LNCAP (cell line): ENCODE data around the gene INIP.

Experiments used
- TF ChIP-seq, protein P1 (sequence below): fragments of 450-650 bp; IDR thresholded peaks from 2 replicates; pipeline ENCODE4 v1.5.1; 2017; ENCODE audit warnings: mild to moderate bottlenecking

INIP gene

DNA sequence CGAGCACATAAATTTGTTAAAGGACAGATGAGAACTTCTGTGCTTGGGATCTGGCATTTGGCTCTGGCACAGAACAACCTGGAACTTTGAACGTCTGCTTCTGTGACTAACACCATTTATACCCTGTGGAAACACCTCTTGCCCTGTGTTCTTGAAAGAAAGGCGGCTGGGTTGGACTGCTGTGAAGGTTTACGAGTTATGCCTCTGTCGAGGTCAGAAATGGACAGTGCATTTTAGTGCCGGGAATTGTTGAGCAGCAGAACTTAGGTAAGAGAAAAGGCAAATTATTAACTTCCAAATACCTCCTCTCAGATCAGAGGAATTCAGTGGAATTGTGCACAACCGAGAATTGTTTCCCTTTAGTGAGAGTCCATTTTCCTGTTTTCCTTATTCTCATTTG lies 14.1 kb upstream of the INIP start:
- TF ChIP-seq, protein P1, sequence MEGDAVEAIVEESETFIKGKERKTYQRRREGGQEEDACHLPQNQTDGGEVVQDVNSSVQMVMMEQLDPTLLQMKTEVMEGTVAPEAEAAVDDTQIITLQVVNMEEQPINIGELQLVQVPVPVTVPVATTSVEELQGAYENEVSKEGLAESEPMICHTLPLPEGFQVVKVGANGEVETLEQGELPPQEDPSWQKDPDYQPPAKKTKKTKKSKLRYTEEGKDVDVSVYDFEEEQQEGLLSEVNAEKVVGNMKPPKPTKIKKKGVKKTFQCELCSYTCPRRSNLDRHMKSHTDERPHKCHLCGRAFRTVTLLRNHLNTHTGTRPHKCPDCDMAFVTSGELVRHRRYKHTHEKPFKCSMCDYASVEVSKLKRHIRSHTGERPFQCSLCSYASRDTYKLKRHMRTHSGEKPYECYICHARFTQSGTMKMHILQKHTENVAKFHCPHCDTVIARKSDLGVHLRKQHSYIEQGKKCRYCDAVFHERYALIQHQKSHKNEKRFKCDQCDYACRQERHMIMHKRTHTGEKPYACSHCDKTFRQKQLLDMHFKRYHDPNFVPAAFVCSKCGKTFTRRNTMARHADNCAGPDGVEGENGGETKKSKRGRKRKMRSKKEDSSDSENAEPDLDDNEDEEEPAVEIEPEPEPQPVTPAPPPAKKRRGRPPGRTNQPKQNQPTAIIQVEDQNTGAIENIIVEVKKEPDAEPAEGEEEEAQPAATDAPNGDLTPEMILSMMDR: no peak

DNA sequence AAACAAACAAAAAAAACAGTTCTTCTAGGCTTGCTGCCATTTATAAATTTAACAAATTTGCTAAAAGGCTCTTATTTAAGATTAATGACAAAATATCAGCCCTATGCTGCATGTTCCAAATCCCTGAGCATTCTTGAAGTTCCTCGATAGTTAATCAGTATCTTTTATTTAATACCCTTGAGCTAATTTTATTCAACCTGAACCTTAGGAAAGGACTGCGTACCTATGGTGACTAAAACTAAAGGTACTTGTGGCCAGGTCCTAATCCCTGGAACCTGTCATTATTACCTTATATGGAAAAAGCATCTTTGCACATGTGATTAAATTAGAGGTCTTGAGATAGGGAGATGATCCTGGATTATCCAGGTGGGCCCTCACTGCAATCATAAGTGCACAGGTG lies 10.5 kb upstream of the INIP start:
- TF ChIP-seq, protein P1: no peak

DNA sequence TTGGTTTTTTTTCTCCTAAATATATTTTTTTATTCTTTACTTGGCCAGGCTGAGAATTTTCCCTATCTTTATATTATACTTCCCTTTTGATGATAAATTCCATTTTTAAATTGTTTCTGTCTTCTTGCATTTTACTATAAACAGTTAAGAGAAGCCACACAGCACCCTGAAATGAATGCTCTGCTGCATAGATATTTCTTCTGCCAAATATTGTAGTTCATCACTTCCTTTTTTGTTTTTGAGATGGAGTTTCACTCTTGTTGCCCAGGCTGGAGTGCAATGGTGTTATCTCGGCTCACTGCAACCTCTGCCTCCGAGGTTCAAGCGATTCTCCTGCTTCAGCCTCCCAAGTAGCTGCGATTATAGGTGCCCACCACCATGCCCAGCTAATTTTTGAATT lies 8.5 kb upstream of the INIP start:
- TF ChIP-seq, protein P1: no peak

DNA sequence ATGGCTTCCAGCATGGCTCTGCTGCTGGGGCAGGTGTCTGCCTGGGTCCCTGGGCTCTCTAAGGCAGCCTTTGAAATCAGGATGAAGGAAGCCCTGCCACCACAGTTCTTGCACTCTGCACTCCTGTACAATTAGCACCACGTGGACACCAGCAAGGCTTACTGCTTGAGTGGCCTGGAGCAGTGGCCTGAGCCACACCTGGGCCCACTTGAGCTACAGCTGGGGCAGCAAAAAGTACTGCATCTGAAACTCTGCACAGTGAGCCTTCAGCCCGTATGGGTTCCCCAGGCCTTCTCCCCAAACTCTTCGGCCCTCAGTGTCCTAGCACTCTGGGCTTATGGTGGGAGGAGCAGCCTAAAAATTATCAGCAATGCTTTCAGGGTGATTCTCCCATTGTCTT lies 8.0 kb upstream of the INIP start:
- TF ChIP-seq, protein P1: no peak

DNA sequence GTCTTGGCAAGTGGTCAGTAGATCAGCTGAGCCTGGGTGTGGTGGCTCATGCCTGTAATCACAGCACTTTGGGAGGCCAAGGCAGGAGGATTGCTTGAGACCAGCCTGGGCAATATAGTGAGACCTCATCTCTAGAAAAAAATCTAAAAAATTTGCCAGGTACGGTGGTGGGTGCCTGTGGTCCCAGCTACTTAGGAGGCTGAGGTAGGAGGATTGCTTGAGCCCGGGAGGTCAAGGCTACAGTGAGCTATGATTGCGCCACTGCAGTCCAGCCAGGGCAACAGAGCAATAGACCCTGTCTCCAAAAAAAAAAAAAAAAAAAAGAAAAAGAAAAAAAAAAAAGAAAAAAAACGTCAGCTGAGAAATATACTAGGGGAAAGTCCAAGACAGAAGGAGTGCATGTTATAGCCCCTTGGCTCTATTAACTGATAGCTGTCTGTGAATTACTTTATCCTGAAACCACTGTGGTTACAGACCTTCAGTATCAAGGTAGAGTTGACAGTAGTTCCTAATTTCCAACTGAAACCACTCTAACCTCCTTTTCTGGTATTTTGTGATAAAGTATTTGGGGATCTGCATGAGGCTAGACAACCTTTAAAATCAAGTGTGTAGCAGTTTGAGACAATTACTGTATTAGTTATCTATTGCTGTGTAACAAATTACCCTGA lies 2.3 kb upstream of the INIP start:
- TF ChIP-seq, protein P1: no peak

DNA sequence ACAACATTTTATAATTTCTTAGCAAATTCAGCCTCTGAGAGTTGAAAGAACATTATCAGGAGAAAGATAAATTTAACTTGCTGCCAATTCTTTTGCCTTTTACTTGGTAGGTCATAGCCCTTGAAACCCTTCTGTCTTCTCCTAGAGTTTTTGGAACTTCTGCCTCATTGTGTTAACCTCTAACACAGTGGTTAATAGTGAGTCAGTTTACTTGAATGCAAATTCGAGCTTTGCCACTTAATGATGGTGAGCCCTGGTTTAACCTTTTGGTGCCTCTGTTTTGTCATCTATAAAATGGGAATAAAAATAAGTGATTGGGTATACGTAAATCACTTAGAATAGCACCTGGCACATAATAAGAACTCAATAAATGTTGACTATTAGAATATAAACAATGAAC lies 1.8 kb upstream of the INIP start:
- TF ChIP-seq, protein P1: no peak

DNA sequence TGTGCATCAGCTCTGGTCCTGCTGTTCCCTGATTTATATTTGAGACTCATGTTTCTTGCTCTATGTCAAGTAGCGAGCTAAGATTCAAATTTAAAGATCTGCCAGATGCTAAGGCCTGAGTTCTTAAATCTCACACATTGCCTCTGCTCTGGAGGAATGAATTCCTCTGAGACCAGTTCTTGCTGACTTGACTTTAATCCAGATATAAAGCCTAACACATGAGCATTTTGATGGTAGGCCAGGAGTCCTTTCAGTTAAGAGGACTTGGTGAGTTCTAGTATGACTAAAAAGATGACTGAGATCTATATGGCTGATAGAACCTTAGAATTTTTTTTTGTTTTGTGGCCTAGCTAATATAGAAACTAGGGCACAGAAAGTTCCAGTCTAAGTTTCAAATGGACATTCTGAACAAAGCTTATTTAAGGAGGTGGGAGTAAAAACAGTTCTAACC lies 1.3 kb upstream of the INIP start:
- TF ChIP-seq, protein P1: no peak

DNA sequence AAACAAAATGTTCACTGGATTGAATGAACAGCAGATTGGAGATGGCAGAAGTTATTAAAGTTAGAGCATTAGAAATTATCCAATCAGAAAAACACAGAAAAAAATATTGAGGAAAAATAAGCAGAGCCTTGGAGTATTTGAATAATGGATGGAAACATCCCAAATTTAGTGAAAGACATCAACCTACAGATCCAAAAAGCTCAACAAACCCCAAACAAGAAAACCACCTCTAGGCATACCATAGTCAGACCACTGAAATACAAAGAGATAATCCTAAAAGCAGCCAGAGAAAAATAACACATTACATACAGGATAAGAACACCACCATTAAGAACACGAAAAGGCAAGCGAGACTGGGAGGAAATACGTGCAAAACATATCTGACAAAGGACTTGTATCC lies 5.2 kb downstream of the INIP start:
- TF ChIP-seq, protein P1: no peak
